Measurements from ENCODE around the gene IL25.
"Not testable (repeated sequence)": the region's sequence is repeated elsewhere in the genome, so short reads cannot be mapped to it uniquely, and the experiment has no call there.

DNA sequence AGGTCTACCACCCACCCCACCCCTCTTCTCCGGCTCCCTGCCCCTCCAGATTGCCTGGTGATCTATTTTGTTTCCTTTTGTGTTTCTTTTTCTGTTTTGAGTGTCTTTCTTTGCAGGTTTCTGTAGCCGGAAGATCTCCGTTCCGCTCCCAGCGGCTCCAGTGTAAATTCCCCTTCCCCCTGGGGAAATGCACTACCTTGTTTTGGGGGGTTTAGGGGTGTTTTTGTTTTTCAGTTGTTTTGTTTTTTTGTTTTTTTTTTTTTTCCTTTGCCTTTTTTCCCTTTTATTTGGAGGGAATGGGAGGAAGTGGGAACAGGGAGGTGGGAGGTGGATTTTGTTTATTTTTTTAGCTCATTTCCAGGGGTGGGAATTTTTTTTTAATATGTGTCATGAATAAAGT is 46.9 kb upstream of the IL25 start:
- TF ChIP-seq, protein P1, sequence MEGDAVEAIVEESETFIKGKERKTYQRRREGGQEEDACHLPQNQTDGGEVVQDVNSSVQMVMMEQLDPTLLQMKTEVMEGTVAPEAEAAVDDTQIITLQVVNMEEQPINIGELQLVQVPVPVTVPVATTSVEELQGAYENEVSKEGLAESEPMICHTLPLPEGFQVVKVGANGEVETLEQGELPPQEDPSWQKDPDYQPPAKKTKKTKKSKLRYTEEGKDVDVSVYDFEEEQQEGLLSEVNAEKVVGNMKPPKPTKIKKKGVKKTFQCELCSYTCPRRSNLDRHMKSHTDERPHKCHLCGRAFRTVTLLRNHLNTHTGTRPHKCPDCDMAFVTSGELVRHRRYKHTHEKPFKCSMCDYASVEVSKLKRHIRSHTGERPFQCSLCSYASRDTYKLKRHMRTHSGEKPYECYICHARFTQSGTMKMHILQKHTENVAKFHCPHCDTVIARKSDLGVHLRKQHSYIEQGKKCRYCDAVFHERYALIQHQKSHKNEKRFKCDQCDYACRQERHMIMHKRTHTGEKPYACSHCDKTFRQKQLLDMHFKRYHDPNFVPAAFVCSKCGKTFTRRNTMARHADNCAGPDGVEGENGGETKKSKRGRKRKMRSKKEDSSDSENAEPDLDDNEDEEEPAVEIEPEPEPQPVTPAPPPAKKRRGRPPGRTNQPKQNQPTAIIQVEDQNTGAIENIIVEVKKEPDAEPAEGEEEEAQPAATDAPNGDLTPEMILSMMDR (conservative IDR thresholded peaks at IDR 0.05; ENCODE audit: low read depth in 2 of 2), result not testable (repeated sequence)
- TF ChIP-seq EZH2 (IDR thresholded peaks at IDR 0.05; ENCODE audit: low read depth, unreplicated experiment); EZH2phosphoT487 (IDR thresholded peaks at IDR 0.05; ENCODE audit: unreplicated experiment): not testable (repeated sequence)

Measured in GM23338 (cell line).